ENCODE results near the gene SNRPD3.

SNRPD3 gene

DNA sequence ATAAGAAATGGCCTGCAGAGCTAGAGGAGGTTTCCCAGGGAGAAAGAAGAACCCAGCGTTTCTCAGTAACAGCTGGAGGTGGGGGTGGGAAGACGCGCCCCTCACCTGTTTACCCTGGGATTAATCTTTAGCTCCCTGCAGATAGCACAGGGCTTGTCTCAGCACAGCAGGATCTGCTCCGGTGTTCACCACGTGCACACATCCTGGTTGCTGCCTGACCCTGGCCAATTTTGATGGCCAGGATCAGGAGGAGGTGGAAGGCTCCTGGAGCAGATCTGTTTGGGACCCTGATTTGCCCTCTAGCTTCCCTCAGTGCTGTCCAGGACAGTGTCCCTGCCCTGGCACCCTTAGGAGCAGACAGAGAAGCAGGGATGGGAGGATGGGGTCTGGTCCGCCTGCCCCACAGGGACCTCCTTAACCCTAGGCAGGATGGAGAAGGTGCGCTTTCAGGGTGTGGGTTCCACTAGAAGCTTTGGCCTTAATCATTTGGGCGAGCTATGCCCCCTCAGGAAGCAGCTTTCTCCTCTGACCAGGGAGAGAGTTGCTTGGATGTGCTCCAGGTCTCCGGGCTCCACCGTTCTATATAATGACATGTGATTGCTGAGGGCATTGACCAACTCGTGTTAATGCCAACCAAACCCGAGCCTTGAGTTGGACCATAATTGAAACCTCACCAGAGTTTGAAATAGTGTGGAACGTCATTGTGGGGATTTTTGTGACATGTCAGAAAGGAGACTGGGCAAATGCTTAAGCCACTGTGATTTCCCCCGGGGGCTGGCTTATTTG lies 41.4 kb upstream of the SNRPD3 start:
- DNase-seq (ENCODE audit: low spot score), result peak; percentile 47
- no peak for TF ChIP-seq CTCF (IDR thresholded peaks at IDR 0.05; ENCODE audit: extremely low read depth, missing control alignments)

DNA sequence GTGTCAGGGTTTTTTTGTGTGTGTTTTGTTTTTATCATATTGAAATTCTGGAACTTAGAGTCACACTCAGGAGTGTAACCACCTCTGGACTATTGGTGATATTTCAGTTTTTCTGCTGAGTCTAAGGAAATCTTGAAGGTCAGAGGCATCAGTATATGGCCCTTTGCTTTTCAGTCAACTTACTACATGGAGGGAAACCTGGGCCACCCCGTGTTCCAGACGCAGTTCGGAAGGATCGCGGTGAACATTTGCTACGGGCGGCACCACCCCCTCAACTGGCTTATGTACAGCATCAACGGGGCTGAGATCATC lies 40.8 kb upstream of the SNRPD3 start:
- DNase-seq (ENCODE audit: low spot score), result no peak
- no peak for TF ChIP-seq CTCF (IDR thresholded peaks at IDR 0.05; ENCODE audit: extremely low read depth, missing control alignments)

DNA sequence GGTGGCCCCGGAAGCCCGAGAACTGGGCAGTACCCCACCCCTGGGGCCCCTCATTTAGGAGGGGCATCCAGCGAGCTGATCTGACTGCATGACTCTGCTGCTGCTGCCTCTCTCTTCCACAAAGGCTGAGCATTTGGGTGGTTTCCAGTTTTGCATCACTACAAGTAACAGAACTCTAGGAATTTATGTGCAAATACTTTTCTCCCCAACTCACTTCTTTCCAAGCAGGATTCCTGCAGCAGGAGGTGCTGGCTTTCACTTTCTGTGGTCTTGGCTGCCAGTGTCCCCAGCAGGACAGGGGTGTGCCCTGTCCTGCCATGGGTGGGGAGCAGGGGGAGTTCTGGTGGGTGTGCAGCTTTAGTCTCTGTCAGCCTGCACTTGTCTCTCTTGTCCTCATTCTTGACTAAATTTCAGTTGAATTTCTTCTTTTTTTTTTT lies 39.5 kb upstream of the SNRPD3 start:
- no peak for DNase-seq (ENCODE audit: low spot score)
- no peak for TF ChIP-seq CTCF (IDR thresholded peaks at IDR 0.05; ENCODE audit: extremely low read depth, missing control alignments)

- no peak for DNase-seq (ENCODE audit: low spot score)
- TF ChIP-seq CTCF (IDR thresholded peaks at IDR 0.05; ENCODE audit: extremely low read depth, missing control alignments), result no peak
Measured at GRCh38 chr22:24517446-24517845, 38.4 kb upstream of the SNRPD3 start.

GRCh38 chr22:24518228-24518627 lies 37.6 kb upstream of the SNRPD3 start:
- DNase-seq (ENCODE audit: low spot score), result no peak
- no peak for TF ChIP-seq CTCF (IDR thresholded peaks at IDR 0.05; ENCODE audit: extremely low read depth, missing control alignments)

DNA sequence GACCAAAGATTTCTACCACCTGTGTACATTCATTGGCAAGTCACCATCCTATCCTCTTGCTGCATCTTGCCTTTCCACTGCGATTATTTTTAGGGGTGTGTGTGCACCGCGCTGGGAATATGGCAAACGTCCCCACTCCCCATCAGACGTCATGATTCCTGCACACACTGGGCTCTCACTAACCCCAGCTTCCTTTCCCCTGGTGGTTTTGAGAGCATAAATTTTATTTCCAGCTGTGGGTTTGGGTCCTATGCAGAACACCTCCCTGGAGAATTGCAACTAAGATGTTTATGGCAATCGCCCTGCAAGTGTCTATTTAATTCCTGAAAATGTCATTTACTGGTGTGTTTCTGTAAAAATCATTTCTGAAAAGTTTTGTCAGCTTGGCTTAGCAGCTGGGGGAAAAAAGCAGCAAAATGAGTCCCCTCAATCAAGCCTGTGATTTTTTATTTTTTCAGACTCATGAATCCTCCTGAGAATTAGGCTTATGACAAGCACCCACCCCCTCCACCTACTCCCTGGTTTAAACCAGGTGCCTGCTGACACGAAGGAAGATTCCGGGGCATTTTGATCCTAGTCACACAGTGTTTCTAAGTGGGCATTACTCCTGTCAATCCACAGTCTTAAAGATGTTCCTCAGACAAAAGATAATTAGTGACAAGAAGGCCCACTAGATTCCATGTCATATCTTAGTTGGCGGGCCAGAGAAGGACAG lies 36.9 kb upstream of the SNRPD3 start:
- no peak for TF ChIP-seq CTCF (IDR thresholded peaks at IDR 0.05; ENCODE audit: extremely low read depth, missing control alignments)

GRCh38 chr22:24519496-24519895 lies 36.3 kb upstream of the SNRPD3 start:
- TF ChIP-seq CTCF (IDR thresholded peaks at IDR 0.05; ENCODE audit: extremely low read depth, missing control alignments), result no peak
- no peak for DNase-seq (ENCODE audit: low spot score)

More for the DNA sequence above, 36.9 kb upstream of the SNRPD3 start:
- no peak for DNase-seq (ENCODE audit: low spot score)

All from GM20000 (cell line).